Measurements from ENCODE around the gene JPH2.
"Not testable (repeated sequence)": the region's sequence is repeated elsewhere in the genome, so short reads cannot be mapped to it uniquely, and the experiment has no call there.

Gene JPH2

DNA sequence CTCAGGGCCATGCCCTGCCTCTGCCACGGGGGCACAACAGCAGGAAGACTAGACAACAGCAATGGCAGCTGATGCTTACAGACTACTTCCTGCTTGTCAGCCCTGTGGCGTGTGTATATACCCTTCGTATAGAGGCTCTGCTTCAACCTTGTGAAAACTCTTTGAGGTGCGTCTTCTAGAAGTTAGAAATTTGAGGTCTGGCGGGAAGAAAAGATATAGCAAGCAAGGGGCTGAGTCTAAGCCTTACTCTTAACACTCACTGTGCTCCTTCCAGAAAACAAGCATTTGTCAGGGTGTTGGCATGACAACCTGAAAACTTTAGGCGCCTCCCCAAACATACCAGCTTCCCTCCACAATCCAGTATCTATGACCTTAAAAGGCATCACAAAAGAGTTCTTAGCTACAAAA, 33.3 kb downstream of the JPH2 start:
- DNase-seq, result no peak

DNA sequence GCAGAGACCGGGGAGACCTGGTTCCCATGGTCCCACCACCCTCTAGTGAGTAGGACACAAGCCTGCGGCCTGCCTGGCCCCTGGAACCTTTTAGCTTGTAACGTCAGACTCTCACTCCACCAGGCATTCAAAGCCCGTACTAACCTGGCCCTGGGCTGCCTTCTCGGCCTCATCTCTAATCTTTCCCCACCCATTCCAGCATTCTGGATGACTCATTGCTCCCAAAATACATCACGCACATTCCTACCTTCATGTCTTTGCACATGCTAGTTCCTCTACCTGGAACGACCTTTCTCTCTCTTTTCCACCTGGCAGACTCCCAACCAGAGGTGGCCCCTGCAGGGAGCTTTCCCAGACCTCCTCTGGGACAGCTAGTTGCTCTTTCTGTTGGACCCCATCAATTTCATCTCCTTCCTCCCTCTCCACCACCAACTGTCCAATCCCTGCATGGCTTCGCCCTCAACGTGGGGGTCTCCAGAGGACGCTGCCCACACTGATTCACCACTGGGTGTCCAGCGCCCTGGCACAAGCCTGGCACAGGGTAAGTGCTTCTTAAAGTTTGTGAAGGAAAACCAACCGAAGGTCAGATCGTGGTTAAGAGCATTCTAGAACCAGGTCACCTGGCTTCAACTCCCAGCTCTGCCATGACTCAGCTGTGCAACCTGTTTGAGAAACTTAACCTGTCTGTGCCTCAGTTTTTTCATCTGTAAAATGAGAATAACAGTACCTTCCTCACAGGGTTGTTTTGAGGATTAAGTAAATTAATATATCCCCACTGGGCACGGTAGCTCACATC, 35.2 kb downstream of the JPH2 start:
- DNase-seq, result no peak

DNA sequence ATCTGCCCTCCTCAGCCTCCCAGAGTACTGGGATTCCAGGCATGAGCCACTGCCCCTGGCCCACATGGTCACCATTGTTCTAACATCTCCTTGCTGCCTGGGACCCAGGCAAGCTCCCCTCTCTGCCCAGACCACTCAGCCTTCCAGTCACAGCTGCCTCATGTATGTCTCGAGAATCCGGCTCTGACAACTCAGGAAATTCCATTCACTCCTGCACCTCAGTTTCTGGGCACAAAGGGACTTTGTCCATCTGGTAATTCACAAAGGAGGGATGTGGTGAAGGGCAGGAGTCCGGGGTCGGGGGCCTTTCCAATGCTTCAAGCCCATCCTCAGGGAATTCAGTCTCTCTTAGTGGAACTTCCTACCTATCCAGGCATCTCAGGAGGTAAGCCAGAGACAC, 40.7 kb downstream of the JPH2 start:
- DNase-seq, result no peak

DNA sequence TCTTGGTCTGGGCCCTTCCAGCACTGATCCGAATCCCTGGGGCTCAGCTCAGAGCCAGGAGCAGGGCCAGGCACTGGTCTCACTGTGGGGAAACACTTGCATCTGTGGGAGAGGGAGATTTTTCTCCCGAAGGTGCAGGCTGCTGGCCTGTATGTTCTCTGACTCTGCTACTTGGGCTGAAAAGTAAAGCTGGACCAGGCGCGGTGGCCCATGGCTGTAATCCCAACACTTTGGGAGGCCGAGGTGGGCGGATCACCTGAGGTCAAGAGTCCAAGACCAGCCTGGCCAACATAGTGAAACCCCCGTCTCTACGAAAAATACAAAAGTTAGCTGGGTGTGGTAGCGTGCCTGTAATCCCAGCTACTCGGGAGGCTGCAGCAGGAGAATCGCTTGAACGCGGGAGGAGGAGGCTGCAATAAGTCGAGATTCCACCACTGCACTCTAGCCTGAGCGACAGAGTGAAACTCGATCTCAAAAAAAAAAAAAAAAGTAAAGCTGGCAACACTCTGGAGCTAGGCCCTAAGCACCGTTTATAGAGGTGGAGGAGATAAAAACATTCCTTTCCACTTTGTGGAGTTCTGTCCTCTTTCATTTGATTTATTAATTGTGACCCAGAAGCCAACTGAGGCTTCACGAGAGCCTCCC, 41.7 kb downstream of the JPH2 start:
- DNase-seq, result no peak

DNA sequence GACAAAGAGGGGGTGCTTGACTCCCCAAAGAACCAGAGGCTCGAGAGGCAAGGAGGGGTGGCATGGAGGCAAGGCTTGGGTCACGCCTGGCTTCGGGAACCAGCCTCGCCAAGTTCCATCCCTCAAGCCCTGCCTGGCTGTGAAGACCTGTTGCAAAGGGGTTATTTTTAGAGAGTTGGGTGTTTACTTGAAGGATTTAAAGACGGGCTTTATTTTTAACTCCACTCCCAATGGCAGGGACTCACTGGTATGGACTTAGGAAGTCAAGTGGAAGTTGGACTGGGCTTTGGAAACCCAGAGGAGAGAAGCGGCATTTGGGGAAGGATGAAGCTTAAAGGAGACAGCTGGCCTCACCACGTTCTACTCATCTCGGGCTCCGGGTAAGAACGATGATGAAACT, 43.1 kb downstream of the JPH2 start:
- DNase-seq, result no peak

DNA sequence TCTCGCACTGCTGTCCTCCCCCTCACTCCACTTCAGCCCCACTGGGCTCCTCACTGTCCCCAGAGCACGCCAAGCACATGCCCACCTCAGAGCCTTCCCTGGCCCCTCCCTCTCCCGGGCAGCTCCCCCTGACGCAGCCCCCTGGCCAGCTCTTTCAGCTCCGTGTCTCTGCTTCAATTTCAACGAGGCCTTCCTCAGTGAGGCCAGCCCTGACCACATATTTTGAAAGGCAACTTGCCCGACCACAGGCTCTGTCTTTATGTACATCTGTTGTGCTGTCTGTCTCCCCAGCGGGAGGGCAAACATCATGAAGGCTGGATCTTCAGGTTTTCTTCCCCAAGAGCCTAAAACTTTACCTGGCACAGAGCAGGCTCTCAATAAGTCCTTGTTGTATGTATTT, 44.6 kb downstream of the JPH2 start:
- DNase-seq, result no peak

DNA sequence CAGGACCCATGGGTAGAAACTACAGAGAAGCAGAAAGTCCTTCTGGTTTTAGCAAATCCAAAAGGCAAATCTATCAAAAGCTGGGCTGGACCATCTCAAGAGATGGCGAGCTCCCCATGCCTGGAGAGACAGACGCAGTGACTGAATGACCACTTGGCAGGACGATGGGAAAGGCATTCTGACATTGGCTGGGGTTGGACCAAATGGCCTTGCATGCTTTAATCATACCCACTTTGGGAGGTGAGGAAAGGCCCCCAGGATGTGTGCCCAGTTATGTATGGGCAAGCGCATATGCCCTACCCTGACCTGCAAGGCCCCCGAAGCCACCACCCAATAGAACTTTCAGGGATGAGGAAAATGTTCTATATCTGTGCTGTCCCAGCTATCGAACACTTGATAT, 45.1 kb downstream of the JPH2 start:
- DNase-seq, result no peak

DNA sequence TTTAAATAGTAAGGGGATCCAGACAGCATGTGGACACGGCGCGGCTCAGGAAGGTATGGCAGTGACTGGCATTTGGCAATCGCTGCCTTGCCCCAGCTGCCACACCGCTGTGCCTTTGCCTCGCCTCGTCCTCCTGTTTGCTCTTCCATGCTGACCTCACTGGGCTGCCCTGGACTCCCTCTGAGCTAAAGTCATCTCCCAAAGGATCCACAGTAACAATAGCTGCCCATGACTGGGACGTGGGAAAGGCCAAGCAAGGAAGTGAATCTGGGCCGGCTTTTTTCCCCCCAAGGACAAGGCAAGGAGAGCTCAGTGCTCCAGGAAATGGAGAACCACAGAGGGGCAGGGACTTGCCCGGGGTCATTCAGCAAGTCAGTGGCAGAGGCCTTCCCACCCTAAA, 48.1 kb downstream of the JPH2 start:
- DNase-seq, result no peak

DNA sequence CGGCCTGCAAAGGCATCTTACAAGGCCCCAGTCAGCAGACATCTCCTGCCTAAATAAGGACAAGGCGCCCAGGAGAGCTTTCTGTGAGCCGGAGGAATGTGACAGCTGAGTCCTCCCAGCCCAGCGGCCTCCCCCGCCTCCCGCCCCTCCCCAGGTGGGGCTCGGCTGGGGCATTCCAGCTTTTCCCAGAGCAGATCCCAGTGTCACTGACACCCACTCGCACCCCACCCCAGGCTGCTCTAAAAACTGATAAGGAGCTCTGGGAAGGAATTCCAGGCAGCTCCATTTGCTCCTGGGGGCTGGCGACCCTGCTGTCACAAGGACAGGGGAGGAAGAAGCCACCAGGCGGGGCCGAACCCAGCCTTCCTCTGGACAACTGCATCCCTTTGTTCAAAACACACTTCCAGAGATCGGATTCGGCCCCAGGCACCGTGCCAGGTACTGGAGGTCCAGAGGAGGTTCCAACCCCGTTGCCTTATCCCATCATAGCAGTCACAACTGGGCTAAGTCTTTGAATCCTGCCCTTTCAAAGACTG, 49.7 kb downstream of the JPH2 start:
- no peak for DNase-seq

DNA sequence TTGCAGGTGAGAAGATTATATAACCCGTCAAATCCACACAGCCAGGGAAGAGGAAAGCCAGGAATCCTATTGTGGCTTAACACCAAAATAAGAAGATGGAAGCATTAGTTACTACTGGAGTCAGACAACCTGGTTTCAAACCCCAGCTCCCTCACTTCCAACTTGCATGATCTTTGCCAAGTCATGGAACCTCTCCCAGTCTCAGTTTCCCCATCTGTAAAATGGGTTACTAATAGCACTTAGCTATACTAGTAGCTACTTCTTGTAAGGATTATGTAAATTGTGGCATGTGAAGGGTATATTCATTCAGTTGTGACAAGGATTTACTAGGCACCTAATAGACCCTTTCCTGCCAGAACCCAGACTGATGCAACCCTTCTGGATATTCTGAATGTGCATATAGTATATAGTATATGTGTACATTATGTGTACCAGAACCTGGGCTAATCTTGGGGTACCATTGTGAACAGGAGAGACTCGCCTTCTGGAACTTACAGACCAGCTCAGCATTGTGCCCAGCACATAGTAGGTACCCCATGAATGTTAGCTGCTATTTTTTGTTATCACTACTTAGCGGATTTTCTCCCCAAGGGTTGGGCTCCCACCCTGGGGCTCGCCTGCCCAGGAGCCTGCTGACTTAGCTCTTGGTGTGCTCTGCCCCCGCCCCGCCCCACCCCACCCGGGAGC, 50.3 kb downstream of the JPH2 start:
- no peak for DNase-seq

DNA sequence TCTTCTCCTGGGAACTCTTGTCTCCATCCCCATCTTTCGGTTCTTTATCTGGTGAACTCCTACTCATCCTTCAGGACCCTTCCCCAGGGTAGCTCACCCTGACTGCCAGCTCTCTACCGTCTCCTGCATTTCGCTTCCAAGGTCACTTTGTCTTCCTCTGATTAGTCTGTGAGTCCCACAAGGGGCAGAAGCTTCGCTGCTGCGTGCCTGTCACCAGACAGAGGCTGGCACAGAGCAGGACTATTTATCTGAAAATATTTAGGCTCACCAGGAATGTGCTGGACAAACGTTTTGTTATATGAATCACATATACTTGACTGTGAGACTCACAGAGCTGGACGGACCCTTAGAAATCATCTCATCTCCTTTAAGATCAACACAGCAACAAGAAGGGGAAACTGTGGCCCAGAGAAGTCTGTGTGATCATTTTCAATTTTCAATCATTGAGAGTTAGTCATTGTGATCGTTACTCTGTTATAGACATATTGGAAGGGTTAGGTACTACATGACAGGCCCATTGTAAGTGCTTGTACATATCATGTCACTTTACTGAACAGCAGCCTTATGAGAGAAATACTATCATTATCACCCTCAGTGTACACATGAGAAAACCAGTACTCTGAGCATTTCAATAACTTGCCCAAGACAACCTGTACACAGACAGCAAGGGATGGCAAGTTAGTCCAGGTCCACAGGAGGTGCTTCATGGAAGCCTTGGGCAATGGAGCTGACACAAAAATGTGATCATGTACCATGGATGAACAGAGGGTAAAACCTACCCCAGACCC, 51.4 kb downstream of the JPH2 start:
- no peak for DNase-seq

DNA sequence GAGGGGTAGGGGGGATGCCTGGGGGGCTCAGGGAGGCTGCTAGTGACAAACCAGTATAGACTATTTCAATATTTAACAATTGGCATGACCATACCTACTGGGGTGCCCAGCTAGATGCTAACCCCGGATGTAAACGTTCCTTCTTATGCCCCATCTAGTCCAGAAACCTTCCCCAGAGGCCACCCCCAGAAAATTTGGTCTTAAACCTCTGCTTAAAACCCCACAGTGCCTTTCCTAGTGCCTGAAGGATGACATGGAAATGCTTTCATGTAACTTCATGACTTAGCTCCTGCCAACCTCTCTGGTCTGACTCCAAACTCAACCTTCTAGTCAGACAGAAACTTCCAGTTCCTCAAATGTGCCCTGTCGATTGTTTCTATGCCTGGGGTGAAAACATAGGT, 52.0 kb downstream of the JPH2 start:
- DNase-seq, result no peak

DNA sequence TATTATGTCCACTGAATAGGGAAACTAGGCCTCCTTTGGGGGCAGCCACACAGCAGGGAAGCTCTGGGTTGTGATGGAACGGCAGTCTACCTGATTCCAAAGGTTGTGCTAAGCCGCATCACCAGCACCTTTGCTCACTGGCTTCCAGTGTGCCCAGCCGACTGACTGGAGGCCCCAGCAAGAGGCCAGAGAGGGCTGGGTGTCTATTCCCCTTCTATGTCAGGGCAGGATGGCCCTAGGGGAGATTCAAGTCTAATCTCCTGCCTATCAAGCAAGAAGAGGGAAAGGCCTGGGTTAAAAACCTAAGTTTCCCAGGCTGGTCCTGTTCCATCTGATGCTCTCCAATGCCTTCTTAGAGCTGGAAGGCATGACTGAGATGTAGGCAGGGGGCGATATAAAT, 53.6 kb downstream of the JPH2 start:
- no peak for DNase-seq

DNA sequence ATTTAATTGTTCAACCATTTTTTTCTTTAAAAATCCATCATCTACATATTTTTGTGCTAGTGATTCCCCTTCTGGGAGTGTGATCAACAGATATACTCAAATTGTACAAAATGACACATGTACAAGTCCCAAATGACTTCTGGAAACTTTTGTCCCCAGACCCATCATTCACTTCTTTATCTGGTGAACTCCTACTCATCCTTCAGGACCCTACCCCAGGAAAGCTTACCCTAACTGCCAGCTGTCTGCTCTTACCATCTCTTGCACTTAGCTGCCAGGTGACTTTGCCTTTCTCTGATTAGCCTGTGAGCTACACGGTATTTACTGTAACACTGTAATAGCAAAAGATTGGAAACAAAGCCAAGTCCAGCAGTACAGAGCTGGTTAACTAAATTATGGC, 55.3 kb downstream of the JPH2 start:
- DNase-seq, result no peak

DNA sequence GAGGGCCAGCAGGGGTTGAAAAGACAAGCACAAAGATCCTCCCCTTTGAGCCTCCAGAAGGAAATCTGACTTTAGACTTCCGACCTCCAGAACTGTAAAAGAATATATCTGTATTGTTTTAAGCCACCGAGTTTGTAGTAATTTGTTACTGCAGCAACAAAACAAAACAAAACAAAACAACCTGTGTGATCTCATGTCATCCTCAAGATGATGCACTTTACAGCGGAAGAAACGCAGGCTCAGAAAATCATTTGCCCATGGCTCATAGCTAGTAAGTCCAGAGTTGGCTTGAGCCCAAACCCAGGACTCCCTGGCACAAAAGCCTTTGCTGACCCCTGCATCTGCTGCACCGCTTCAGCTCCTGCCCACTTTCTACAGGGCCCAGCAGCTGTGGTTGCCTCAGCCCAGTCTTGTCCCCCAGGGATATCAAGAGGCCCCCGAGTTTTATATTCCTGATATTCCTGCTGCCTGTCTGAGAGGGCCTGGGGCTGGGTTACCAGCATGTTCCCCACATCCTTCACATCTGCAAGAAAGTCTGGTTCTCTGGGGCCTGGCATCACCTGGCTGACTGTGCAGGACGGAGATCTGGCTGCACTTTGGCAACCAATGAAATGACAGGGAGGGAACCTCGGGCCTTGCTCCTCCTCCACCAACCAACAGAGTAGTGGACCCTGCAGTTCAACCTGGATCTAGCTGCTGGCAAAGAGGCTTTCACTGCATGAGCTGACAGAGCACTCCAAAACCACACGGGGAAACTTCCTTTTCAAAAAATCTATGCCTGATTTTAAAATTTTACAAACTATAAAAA, 56.9 kb downstream of the JPH2 start:
- no peak for DNase-seq

DNA sequence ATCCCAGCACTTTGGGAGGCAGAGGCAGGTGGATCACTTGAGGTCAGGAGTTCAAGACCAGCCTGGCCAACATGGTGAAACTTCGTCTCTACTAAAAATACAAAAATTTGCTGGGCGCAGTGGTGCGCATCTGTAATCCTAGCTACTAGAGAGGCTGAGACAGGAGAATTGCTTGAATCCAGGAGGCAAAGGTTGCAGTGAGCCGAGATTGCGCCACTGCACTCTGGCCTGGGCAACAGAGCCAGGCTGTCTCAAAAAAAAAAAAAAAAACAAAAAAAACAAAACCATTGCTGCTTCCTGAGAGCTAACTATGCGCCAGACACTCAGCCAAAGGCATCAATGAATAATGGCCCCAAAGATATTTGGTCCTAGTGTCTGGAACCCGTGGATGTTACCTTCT, 57.7 kb downstream of the JPH2 start:
- DNase-seq, result not testable (repeated sequence)

DNA sequence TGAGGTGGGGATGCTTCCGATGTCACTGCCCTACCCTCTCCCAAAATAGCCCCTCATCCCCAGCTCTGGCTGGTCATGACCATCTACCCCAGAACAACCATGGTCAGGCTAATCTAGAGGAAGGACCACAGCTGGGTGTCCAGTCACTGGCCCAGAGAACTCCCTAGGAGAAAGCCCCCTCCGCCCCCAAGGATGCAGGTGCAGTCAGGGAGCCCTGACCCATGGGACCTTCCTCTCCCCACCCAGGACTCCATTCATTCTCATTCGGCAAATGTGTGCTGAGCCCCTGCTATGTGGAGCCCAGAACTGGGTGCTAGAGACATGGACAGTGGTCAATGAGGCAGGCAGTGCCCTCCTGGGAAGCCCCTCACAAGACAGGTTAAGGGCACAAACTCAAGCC, 60.5 kb downstream of the JPH2 start:
- no peak for DNase-seq

DNA sequence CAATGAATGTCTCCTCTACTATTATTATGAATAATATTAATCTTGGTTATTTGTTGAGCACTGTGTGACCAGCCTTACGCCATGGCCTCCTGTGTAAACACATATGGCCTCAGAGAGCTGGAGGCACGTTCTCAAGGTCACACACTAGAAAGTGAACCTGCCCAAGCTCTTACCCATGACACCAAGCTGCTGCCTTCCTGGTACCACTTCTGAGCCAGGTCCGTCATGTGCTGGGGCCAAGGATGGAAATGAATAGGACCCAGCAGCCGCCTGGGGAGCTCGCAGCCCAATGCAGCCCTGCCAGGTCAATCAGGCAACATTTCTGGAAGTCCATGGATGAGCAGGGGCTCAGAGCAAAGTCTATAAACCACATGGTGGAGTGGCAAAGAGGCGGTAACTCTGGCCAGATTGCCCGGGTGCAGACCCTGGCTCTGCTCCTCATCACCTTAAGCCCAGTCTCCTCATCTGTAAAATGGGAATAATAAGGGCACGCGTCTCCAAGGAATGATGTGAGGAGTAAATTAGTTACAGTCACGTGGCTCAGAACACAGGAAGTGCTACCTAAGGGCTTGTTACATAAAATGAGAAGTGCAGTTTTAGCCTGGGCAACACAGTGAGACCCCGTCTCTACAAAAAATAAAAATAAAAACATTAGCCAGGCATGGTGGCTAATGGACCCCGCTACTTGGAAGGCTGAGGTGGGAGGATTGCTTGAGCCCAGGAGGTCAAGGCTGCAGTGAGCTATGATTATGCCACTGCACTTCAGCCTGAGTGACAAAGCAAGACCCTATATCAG, 61.5 kb downstream of the JPH2 start:
- no peak for DNase-seq

DNA sequence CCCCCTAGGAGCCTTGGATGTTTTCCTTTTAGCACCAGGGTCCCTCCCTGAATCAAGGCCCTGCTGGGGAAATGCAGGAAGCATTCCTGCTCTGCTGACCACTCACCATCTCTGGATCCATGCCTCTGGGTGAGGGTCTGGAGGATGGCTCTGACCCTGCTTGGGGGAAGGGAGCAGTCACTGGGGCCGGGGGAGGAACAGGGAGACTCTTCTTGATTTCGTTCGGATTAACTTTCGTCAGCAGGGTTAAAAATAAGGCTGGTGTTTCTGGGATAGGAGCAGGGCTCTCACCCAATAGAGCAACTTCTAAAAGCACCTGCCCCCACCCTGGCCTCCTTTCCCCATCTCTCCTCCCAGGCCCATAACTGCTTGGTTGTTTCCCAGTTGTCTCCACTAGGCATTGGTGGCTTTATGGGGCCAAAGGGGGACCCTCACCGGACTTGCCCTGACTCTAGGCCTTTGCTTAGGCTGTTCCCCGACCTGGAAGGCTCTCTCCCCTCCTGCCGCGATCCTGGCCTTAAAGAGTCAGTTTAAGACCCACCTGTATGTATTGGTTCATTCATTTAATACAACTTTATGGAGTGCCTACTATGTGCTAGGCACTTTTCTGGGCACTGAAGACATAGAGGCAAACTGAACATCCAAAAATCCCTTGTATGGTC, 63.0 kb downstream of the JPH2 start:
- no peak for DNase-seq

DNA sequence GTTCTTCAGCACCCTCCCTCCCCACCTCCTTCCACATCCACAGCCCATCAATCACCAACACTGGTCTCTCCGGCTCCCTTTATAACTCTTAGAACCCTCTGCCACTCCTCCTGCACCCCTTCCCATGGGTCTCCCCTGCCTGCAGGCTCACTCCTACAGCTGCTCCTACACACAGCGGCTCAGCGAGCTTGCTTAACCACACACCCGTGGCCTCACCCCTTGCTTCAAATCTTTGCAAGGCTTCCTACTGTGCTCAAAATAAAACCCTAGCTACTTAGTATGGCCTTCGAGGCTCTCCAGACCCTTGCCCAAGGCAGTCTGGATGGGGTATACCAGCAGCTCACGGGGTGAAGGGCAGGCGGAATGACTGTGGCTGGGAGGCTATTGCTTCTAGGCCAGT, 63.7 kb downstream of the JPH2 start:
- no peak for DNase-seq
